ENCODE results near the gene GALNTL6. TPM values are rescaled to one million over a fixed set of nuclear protein-coding genes. Genes with fewer than 3 reads are reported as not detected.

The GALNTL6 gene
- polyA plus RNA-seq, 1 donor from 2014 or later, result 14.9 TPM

GRCh38 chr4:172099376-172099775 is 286.2 kb downstream of the GALNTL6 start:
- no peaks in the 10 kb centered on the region for H3K9me2 ChIP-seq (ENCODE audit: insufficient read depth, low read length)
- H3K27ac ChIP-seq (ENCODE audit: low read length), result no peak overlapping the region
- no peaks in the 10 kb centered on the region for H3K36me3 ChIP-seq (ENCODE audit: insufficient read depth, low read length)
- no peak overlapping the region for H3K4me2 ChIP-seq (ENCODE audit: low read length)
- no peaks in the 10 kb centered on the region for H3K79me2 ChIP-seq (replicated peaks; ENCODE audit: insufficient read depth, low read length)
- TF ChIP-seq EP300 (conservative IDR thresholded peaks at IDR 0.05; ENCODE audit: poor library complexity, severe bottlenecking) (no peak), POLR2AphosphoS5 (IDR thresholded peaks at IDR 0.05) (no peak)
- no peak overlapping the region for H3K4me3 ChIP-seq (ENCODE audit: low read length)
- no peak overlapping the region for H3K9ac ChIP-seq (ENCODE audit: low read length)
- H3F3A ChIP-seq (ENCODE audit: insufficient read depth, low read length, poor library complexity, severe bottlenecking), result no peaks in the 10 kb centered on the region
- H3K9me3 ChIP-seq (ENCODE audit: low read length), result no peaks in the 10 kb centered on the region
- H2AFZ ChIP-seq (ENCODE audit: low read depth, low read length), result no peak overlapping the region
- no peaks in the 10 kb centered on the region for H3K27me3 ChIP-seq (ENCODE audit: insufficient read depth, low read depth, low read length)
- H4K20me1 ChIP-seq (ENCODE audit: insufficient read depth), result no peaks in the 10 kb centered on the region

GRCh38 chr4:172103456-172103855 is 290.3 kb downstream of the GALNTL6 start:
- Histone ChIP-seq H3K27me3 (ENCODE audit: insufficient read depth, low read depth, low read length) (no peaks in the 10 kb centered on the region), H3K9ac (ENCODE audit: low read length) (no peak overlapping the region), H3K79me2 (replicated peaks; ENCODE audit: insufficient read depth, low read length) (no peaks in the 10 kb centered on the region), H3K36me3 (ENCODE audit: insufficient read depth, low read length) (no peaks in the 10 kb centered on the region), H3K4me3 (ENCODE audit: low read length) (no peak overlapping the region), H4K20me1 (ENCODE audit: insufficient read depth) (no peaks in the 10 kb centered on the region), H3K9me2 (ENCODE audit: insufficient read depth, low read length) (no peaks in the 10 kb centered on the region), H3F3A (ENCODE audit: insufficient read depth, low read length, poor library complexity, severe bottlenecking) (no peaks in the 10 kb centered on the region), H3K9me3 (ENCODE audit: low read length) (no peaks in the 10 kb centered on the region), H2AFZ (ENCODE audit: low read depth, low read length) (no peak overlapping the region), H3K27ac (ENCODE audit: low read length) (no peak overlapping the region), H3K4me2 (ENCODE audit: low read length) (no peak overlapping the region)
- no peak for TF ChIP-seq MXI1 (conservative IDR thresholded peaks at IDR 0.05; ENCODE audit: poor library complexity, severe bottlenecking)
- TF ChIP-seq POLR2AphosphoS5 (IDR thresholded peaks at IDR 0.05), result no peak
- no peak for TF ChIP-seq CTCF (IDR thresholded peaks at IDR 0.05; ENCODE audit: poor library complexity, severe bottlenecking)
- no peak for TF ChIP-seq EZH2 (IDR thresholded peaks at IDR 0.05; ENCODE audit: borderline replicate concordance, insufficient read depth, low read length, poor library complexity, severe bottlenecking)
- TF ChIP-seq SMC3 (conservative IDR thresholded peaks at IDR 0.05; ENCODE audit: poor library complexity), result no peak
- no peak for TF ChIP-seq REST (IDR thresholded peaks at IDR 0.05; ENCODE audit: borderline replicate concordance)
- TF ChIP-seq TAF1 (IDR thresholded peaks at IDR 0.05; ENCODE audit: low read depth), result no peak
- no peak for TF ChIP-seq RAD21 (conservative IDR thresholded peaks at IDR 0.05)
- no peak for TF ChIP-seq EP300 (conservative IDR thresholded peaks at IDR 0.05; ENCODE audit: poor library complexity, severe bottlenecking)

- Histone ChIP-seq H3K9me2 (ENCODE audit: insufficient read depth, low read length) (no peaks in the 10 kb centered on the region), H3K27ac (ENCODE audit: low read length) (no peak overlapping the region), H3K4me3 (ENCODE audit: low read length) (no peak overlapping the region), H2AFZ (ENCODE audit: low read depth, low read length) (no peak overlapping the region), H4K20me1 (ENCODE audit: insufficient read depth) (no peaks in the 10 kb centered on the region), H3K9ac (ENCODE audit: low read length) (no peak overlapping the region), H3F3A (ENCODE audit: insufficient read depth, low read length, poor library complexity, severe bottlenecking) (no peaks in the 10 kb centered on the region), H3K4me2 (ENCODE audit: low read length) (no peak overlapping the region), H3K9me3 (ENCODE audit: low read length) (no peaks in the 10 kb centered on the region), H3K27me3 (ENCODE audit: insufficient read depth, low read depth, low read length) (no peaks in the 10 kb centered on the region), H3K36me3 (ENCODE audit: insufficient read depth, low read length) (no peaks in the 10 kb centered on the region), H3K79me2 (replicated peaks; ENCODE audit: insufficient read depth, low read length) (no peaks in the 10 kb centered on the region)
- no peak for TF ChIP-seq RAD21 (conservative IDR thresholded peaks at IDR 0.05)
- no peak for TF ChIP-seq REST (IDR thresholded peaks at IDR 0.05; ENCODE audit: borderline replicate concordance)
- TF ChIP-seq EZH2 (IDR thresholded peaks at IDR 0.05; ENCODE audit: borderline replicate concordance, insufficient read depth, low read length, poor library complexity, severe bottlenecking), result no peak
- no peak for TF ChIP-seq EP300 (conservative IDR thresholded peaks at IDR 0.05; ENCODE audit: poor library complexity, severe bottlenecking)
- no peak for TF ChIP-seq SMC3 (conservative IDR thresholded peaks at IDR 0.05; ENCODE audit: poor library complexity)
- no peak for TF ChIP-seq TAF1 (IDR thresholded peaks at IDR 0.05; ENCODE audit: low read depth)
- TF ChIP-seq CTCF (IDR thresholded peaks at IDR 0.05; ENCODE audit: poor library complexity, severe bottlenecking), result no peak
- no peak for TF ChIP-seq MXI1 (conservative IDR thresholded peaks at IDR 0.05; ENCODE audit: poor library complexity, severe bottlenecking)
- no peak for TF ChIP-seq POLR2AphosphoS5 (IDR thresholded peaks at IDR 0.05)
Measured at GRCh38 chr4:172104539-172104938, 291.3 kb downstream of the GALNTL6 start.
